Activated T-helper 1 cell treated with anti-CD3 and anti-CD28 coated beads, Interleukin-12 subunit alpha, Interleukin-12 subunit beta, Interleukin-2, Interleukin-4 antibody, amounts not matched to agents 30 ng/mL and 10 ng/mL and 1 ng/mL, durations not matched to agents 14 hours and 24 hours and 36 hours (primary cell): ENCODE measurements around the gene RHOA. TPM values are rescaled to one million over a fixed set of nuclear protein-coding genes. Genes with fewer than 3 reads are reported as not detected.

ENCODE experiments used
- DNase-seq: peaks from one replicate; pipeline ENCODE4 v3.0.0; 2021; ENCODE audit warnings: low spot score
- H3K27ac Mint-ChIP-seq: one replicate; pipeline ENCODE4 v1.8.0; 2021; ENCODE audit warnings: mild to moderate bottlenecking, mixed read lengths
- H3K27me3 Mint-ChIP-seq: one replicate; pipeline ENCODE4 v1.8.0; 2022; ENCODE audit warnings: mild to moderate bottlenecking, moderate library complexity, mixed read lengths; ENCODE audit not compliant: insufficient read depth
- H3K36me3 Mint-ChIP-seq: one replicate; pipeline ENCODE4 v1.8.0; 2021; ENCODE audit warnings: low read depth, mixed read lengths
- H3K4me1 Mint-ChIP-seq: one replicate; pipeline ENCODE4 v1.8.0; 2021; ENCODE audit warnings: low read depth, mixed read lengths
- H3K4me3 Mint-ChIP-seq: one replicate; pipeline ENCODE4 v1.8.0; 2021; ENCODE audit warnings: mild to moderate bottlenecking, moderate library complexity, mixed read lengths
- H3K9me3 Mint-ChIP-seq: one replicate; pipeline ENCODE4 v1.8.0; 2021; ENCODE audit warnings: mixed read lengths
- intact Hi-C: fragments of 100-400 bp; cut with micrococcal nuclease; formaldehyde crosslinking; loops from one replicate; pipeline ENCODE4 v1.15.1; 2024
- total RNA-seq: library from RNA; stranded (reverse); gene quantifications from 2 replicates; pipeline ENCODE4 v1.2.3, GENCODE V29; 2022

The RHOA gene
- total RNA-seq: 376 and 381 TPM in 2 replicates

DNA sequence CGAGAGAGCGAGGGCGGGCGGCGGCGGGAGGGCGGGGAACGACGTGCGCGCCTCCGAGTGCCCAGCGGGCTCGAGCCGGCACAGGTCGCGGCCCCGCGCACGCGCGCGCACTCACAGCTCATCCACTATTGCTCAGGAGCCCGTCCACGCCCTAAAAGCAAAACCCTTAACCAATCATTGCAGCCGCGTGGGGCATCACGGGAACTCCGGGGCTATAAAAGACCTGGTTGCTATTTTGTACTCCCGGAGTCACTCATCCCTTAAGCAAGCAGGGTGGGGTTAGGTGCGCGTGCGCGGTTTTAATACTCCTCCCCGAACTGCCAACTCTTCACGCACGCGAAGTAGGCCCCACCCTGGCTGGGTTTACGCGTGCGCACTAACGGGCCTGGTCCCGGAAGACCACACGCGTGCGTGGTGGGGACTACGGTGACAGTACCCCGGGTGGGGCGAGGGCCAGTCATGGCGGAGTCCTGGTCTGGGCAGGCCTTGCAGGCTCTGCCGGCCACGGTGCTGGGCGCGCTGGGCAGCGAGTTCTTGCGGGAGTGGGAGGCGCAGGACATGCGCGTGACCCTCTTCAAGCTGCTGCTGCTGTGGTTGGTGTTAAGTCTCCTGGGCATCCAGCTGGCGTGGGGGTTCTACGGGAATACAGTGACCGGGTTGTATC lies at the start of gene RHOA, which contains the start of gene TCTA:
RHOA (minus strand) TSS at position 9 of the 664 bp plus-strand sequence. CDS start 36,387 bp downstream, outside the sequence.
TCTA (plus strand) TSS at position 456 of the 664 bp plus-strand sequence; CDS start at position 460, 4 bp downstream.
- Mint-ChIP-seq H3K27ac (peak within 1 kb of the TSS; percentile 96), H3K27me3 (no peaks in the 10 kb centered on the region), H3K9me3 (no peaks in the 10 kb centered on the region), H3K4me3 (peak within 1 kb of the TSS; percentile 98), H3K4me1 (peaks cover 71% of the 10 kb centered on the region), H3K36me3 (peaks cover 30% of the 10 kb centered on the region)
- DNase-seq: peak; percentile 99
- intact Hi-C loops: loop anchor here (1.0 to 2.0 kb wide), 9 partner anchors 17 to 391 kb away; partner anchors contain the start of genes DAG1, GPX1, NICN1 and QRICH1

GRCh38 chr3:49460956-49461355 lies 49.2 kb upstream of the RHOA start:
- intact Hi-C loops: no loop called here
- peaks cover 2% of the 10 kb centered on the region for H3K27me3 Mint-ChIP-seq
- H3K9me3 Mint-ChIP-seq: no peaks in the 10 kb centered on the region

GRCh38 chr3:49460188-49460890 lies 48.6 kb upstream of the RHOA start:
- Mint-ChIP-seq H3K27ac (no peak overlapping the region), H3K4me1 (peaks cover 7% of the 10 kb centered on the region), H3K27me3 (peaks cover 2% of the 10 kb centered on the region), H3K9me3 (no peaks in the 10 kb centered on the region), H3K36me3 (no peaks in the 10 kb centered on the region), H3K4me3 (no peak overlapping the region)
- intact Hi-C loops: no loop called here
- DNase-seq: no peak

More at GRCh38 chr3:49460956-49461355, 49.2 kb upstream of the RHOA start:
- no peak for DNase-seq
- Mint-ChIP-seq H3K36me3 (no peaks in the 10 kb centered on the region), H3K4me3 (no peak overlapping the region), H3K4me1 (peaks cover 7% of the 10 kb centered on the region), H3K27ac (no peak overlapping the region)

GRCh38 chr3:49456466-49456865 lies 44.7 kb upstream of the RHOA start:
- Mint-ChIP-seq H3K4me1 (no peaks in the 10 kb centered on the region), H3K27ac (no peak overlapping the region), H3K9me3 (no peaks in the 10 kb centered on the region), H3K36me3 (no peaks in the 10 kb centered on the region), H3K4me3 (no peak overlapping the region), H3K27me3 (no peaks in the 10 kb centered on the region)
- intact Hi-C loops: no loop called here
- DNase-seq: no peak

DNA sequence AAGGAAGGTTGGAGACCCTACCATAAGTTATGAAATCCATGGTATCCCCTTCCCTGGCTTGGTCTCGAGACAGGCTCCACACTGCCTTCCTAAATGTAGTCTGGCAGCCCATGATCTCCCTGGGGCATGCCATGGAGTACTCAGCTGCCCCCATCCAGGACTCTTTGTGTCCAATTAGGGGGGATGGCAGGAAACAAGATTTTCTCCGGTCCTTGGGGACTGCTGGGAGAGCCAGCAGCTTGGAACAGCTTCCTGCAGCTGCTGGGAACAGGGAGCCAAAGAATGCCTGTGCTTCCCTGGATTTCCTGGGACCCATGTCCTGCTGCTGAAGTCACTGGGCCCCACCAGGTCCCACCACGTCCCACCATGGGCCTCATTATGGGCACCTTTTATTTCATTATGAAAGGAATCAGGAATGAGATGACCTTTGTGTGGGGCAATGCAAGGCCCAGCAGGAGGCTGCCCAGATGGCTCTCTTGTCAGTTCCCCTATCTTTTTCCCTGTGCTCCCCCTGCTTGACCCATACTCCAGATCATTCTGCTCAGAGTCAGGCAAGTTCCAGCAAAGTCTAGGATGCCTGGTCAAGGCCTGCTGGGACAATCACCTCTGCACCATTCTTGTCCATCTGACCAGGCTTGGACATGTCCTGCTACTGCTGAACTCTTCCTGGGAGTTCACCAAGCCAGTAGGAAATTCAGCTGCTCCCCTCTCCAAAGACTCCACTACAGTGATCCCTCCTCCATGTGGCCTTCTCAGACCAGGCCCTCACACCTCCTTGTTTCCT lies 43.3 kb upstream of the RHOA start:
- no peak for DNase-seq
- no peaks in the 10 kb centered on the region for H3K4me1 Mint-ChIP-seq
- no peaks in the 10 kb centered on the region for H3K36me3 Mint-ChIP-seq
- H3K27me3 Mint-ChIP-seq: no peaks in the 10 kb centered on the region
- intact Hi-C loops: no loop called here
- no peak overlapping the region for H3K4me3 Mint-ChIP-seq
- H3K27ac Mint-ChIP-seq: no peak overlapping the region
- no peaks in the 10 kb centered on the region for H3K9me3 Mint-ChIP-seq

- Mint-ChIP-seq H3K4me1 (no peaks in the 10 kb centered on the region), H3K27me3 (no peaks in the 10 kb centered on the region), H3K4me3 (no peak overlapping the region), H3K9me3 (no peaks in the 10 kb centered on the region), H3K27ac (no peak overlapping the region), H3K36me3 (no peaks in the 10 kb centered on the region)
- no peak for DNase-seq
- intact Hi-C loops: no loop called here
Measured at GRCh38 chr3:49454458-49454857, 42.7 kb upstream of the RHOA start.

GRCh38 chr3:49453621-49454020 lies 41.8 kb upstream of the RHOA start:
- no peak for DNase-seq
- Mint-ChIP-seq H3K9me3 (no peaks in the 10 kb centered on the region), H3K4me1 (peaks cover 6% of the 10 kb centered on the region), H3K27me3 (no peaks in the 10 kb centered on the region), H3K4me3 (no peak overlapping the region), H3K27ac (no peak overlapping the region), H3K36me3 (no peaks in the 10 kb centered on the region)
- intact Hi-C loops: no loop called here

- H3K27ac Mint-ChIP-seq: no peak overlapping the region
Measured at GRCh38 chr3:49445391-49445790, 33.6 kb upstream of the RHOA start.

DNA sequence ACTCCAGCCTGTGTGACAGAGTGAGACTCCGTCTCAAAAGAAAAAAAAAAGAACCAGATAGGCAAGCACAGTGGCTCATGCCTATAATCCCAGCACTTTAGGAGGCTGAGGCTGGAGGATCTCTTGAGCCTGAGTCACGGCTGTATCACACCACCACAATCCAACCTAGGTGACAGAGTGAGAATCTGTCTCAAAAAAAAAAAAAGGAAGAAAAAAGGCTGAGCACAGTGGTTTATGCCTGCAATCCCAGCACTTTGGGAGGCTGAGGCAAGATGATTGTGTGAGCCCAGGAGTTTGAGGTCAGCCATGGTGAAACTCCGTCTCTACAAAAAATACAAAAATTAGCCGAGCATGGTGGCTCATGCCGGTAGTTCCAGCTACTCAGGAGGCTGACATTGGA lies 23.0 kb upstream of the RHOA start:
- Mint-ChIP-seq H3K36me3 (no peaks in the 10 kb centered on the region), H3K27me3 (no peaks in the 10 kb centered on the region), H3K4me3 (no peak overlapping the region), H3K27ac (no peak overlapping the region), H3K4me1 (peaks cover 3% of the 10 kb centered on the region), H3K9me3 (no peaks in the 10 kb centered on the region)
- DNase-seq: no peak
- intact Hi-C loops: no loop called here

More at GRCh38 chr3:49445391-49445790, 33.6 kb upstream of the RHOA start:
- Mint-ChIP-seq H3K4me1 (peaks cover 12% of the 10 kb centered on the region), H3K4me3 (no peak overlapping the region), H3K27me3 (no peaks in the 10 kb centered on the region), H3K36me3 (no peaks in the 10 kb centered on the region), H3K9me3 (no peaks in the 10 kb centered on the region)
- no peak for DNase-seq
- intact Hi-C loops: loop anchor here (5.0 kb wide), 1 partner anchor 458 kb away; no protein-coding TSS in a partner anchor

- H3K4me1 Mint-ChIP-seq: peaks cover 23% of the 10 kb centered on the region
- intact Hi-C loops: loop anchor here (1.0 kb wide), 9 partner anchors 12 to 399 kb away; partner anchors contain the start of genes DAG1, GPX1, IMPDH2 and QRICH1
Measured at GRCh38 chr3:49428752-49429080, 16.9 kb upstream of the RHOA start.

GRCh38 chr3:49427586-49427985 lies 15.8 kb upstream of the RHOA start:
- Mint-ChIP-seq H3K9me3 (no peaks in the 10 kb centered on the region), H3K27me3 (no peaks in the 10 kb centered on the region), H3K4me1 (peaks cover 32% of the 10 kb centered on the region), H3K4me3 (peak overlapping the region; percentile 96), H3K36me3 (peaks cover 15% of the 10 kb centered on the region), H3K27ac (no peak overlapping the region)
- intact Hi-C loops: no loop called here
- DNase-seq: no peak

More at GRCh38 chr3:49428752-49429080, 16.9 kb upstream of the RHOA start:
- no peak for DNase-seq
- H3K36me3 Mint-ChIP-seq: peaks cover 10% of the 10 kb centered on the region
- peak overlapping the region; percentile 96 for H3K4me3 Mint-ChIP-seq
- no peaks in the 10 kb centered on the region for H3K9me3 Mint-ChIP-seq
- H3K27me3 Mint-ChIP-seq: no peaks in the 10 kb centered on the region
- H3K27ac Mint-ChIP-seq: peak overlapping the region; percentile 94

DNA sequence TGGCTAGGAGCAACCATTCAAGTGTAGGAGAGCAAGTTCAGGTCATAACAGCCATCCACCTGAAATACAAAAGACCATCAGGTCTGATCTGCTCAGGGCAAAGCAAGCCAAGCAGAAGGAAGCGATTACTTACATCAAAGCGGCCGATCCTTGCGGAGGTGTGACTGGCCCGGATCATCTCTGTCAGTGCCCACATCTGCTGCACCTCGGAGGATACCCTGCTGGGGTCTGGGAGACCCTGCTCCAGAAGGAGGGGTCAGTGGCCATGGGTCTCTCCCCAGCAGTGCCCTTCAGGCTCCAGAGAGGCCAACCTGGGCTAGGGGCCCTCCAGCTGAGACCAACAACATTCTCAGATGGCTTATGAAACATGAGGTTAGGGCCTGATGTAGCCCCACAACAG lies 13.0 kb upstream of the RHOA start:
- no peak for DNase-seq
- H3K4me3 Mint-ChIP-seq: no peak overlapping the region
- no peaks in the 10 kb centered on the region for H3K27me3 Mint-ChIP-seq
- intact Hi-C loops: no loop called here
- H3K9me3 Mint-ChIP-seq: no peaks in the 10 kb centered on the region
- peaks cover 50% of the 10 kb centered on the region for H3K4me1 Mint-ChIP-seq
- peak overlapping the region; percentile 46 for H3K27ac Mint-ChIP-seq
- H3K36me3 Mint-ChIP-seq: peaks cover 19% of the 10 kb centered on the region
